Hepatocyte (in vitro differentiated cells): ENCODE results near the gene DYNC2H1. TPM values are rescaled to one million over a fixed set of nuclear protein-coding genes. Genes with fewer than 3 reads are reported as not detected.

Source experiments
- DNase-seq: peaks from one replicate; pipeline ENCODE4 v3.0.0-alpha.2; 2016; ENCODE audit warnings: low spot score
- H2AFZ ChIP-seq: fragments of 200-600 bp; sonication (generic); 2 replicates; pipeline ENCODE4 v1.6.0; 2016; ENCODE audit warnings: antibody characterized with exemption, mild to moderate bottlenecking
- H3K27ac ChIP-seq: fragments of 200-600 bp; sonication (generic); 2 replicates; pipeline ENCODE4 v1.5.1; 2016; ENCODE audit warnings: mild to moderate bottlenecking
- H3K27me3 ChIP-seq: fragments of 200-600 bp; sonication (generic); 2 replicates; pipeline ENCODE4 v1.6.1; 2016
- H3K36me3 ChIP-seq: fragments of 200-600 bp; sonication (generic); replicated peaks from 2 replicates; pipeline ENCODE4 v1.5.1; 2016; ENCODE audit warnings: low read depth; ENCODE audit not compliant: insufficient read depth
- H3K4me1 ChIP-seq: fragments of 200-600 bp; sonication (generic); 2 replicates; pipeline ENCODE4 v1.5.1; 2016; ENCODE audit warnings: mild to moderate bottlenecking, moderate library complexity; ENCODE audit not compliant: insufficient read depth
- H3K4me2 ChIP-seq: fragments of 200-600 bp; sonication (generic); 2 replicates; pipeline ENCODE4 v1.6.0; 2016
- H3K4me3 ChIP-seq: fragments of 200-600 bp; sonication (generic); 2 replicates; pipeline ENCODE4 v1.5.1; 2016; ENCODE audit warnings: mild to moderate bottlenecking
- H3K79me2 ChIP-seq: fragments of 200-600 bp; sonication (generic); 2 replicates; pipeline ENCODE4 v1.6.0; 2017; ENCODE audit warnings: mild to moderate bottlenecking
- H3K9me2 ChIP-seq: fragments of 200-600 bp; sonication (generic); replicated peaks from 2 replicates; pipeline ENCODE4 v1.6.0; 2017; ENCODE audit warnings: mild to moderate bottlenecking; ENCODE audit not compliant: insufficient read depth
- H3K9me3 ChIP-seq: fragments of 200-600 bp; sonication (generic); 2 replicates; pipeline ENCODE4 v1.5.1; 2016; ENCODE audit warnings: low read depth, mild to moderate bottlenecking
- H4K20me1 ChIP-seq: fragments of 200-600 bp; sonication (generic); 2 replicates; pipeline ENCODE4 v1.6.0; 2016; ENCODE audit warnings: mild to moderate bottlenecking; ENCODE audit not compliant: insufficient read depth, poor library complexity, severe bottlenecking
- CTCF ChIP-seq: fragments of 200-600 bp; sonication (generic); IDR thresholded peaks from 2 replicates; pipeline ENCODE4 v1.5.1; 2016; ENCODE audit warnings: antibody characterized with exemption, mild to moderate bottlenecking; ENCODE audit not compliant: poor library complexity
- EZH2 ChIP-seq: fragments of 200-600 bp; sonication (generic); IDR thresholded peaks from 2 replicates; pipeline ENCODE4 v1.6.1; 2016; ENCODE audit warnings: antibody characterized with exemption, mild to moderate bottlenecking, borderline replicate concordance
- EZH2phosphoT487 ChIP-seq: fragments of 200-600 bp; sonication (generic); IDR thresholded peaks from one replicate; pipeline ENCODE4 v1.6.1; 2018; ENCODE audit warnings: antibody characterized with exemption, mild to moderate bottlenecking, low read depth, moderate library complexity; ENCODE audit not compliant: unreplicated experiment, severe bottlenecking
- WGBS: methylation state at CpG from one replicate; pipeline ENCODE4 v1.1.6; 2016; ENCODE audit warnings: low lambda C conversion rate; ENCODE audit errors: missing lambda C conversion rate; 5-methylcytosine and 5-hydroxymethylcytosine counted together
- polyA plus RNA-seq: library from polyadenylated mRNA; unstranded; fragments of >200 nt; fragmentation: Nextera tagmentation; extraction: Ambion mirVana; gene quantifications from 2 replicates; pipeline ENCODE4 v1.2.1, GENCODE V29; 2016
- total RNA-seq: library from RNA; depleted of rRNA; stranded (reverse); fragments of >200 nt; gene quantifications from 2 replicates; pipeline ENCODE4 v1.2.3, GENCODE V29; 2014

DYNC2H1 gene
- total and polyA plus RNA-seq, 2 experiments from 2014 or later: 4.4 to 16.9 TPM

- Histone ChIP-seq H2AFZ (no peak overlapping the region), H3K9me3 (no peaks in the 10 kb centered on the region), H3K27me3 (no peaks in the 10 kb centered on the region), H3K36me3 (no peaks in the 10 kb centered on the region), H3K4me3 (no peak overlapping the region), H4K20me1 (no peaks in the 10 kb centered on the region), H3K4me1 (no peaks in the 10 kb centered on the region), H3K4me2 (no peak overlapping the region), H3K9me2 (no peaks in the 10 kb centered on the region), H3K27ac (no peak overlapping the region), H3K79me2 (no peaks in the 10 kb centered on the region)
- DNase-seq: peak; percentile 15
- WGBS: 94% methylated on average over 4 of the region's 4 CpGs
- TF ChIP-seq CTCF (no peak), EZH2 (no peak), EZH2phosphoT487 (no peak)
These were observed 57.9 kb downstream of the DYNC2H1 start for GRCh38 chr11:103167166-103167565.

GRCh38 chr11:103170865-103171264 lies 61.6 kb downstream of the DYNC2H1 start:
- Histone ChIP-seq H3K79me2 (no peaks in the 10 kb centered on the region), H4K20me1 (no peaks in the 10 kb centered on the region), H3K4me3 (no peak overlapping the region), H3K27ac (no peak overlapping the region), H3K4me2 (no peak overlapping the region), H3K4me1 (no peaks in the 10 kb centered on the region), H3K9me2 (no peaks in the 10 kb centered on the region), H3K36me3 (no peaks in the 10 kb centered on the region), H3K27me3 (no peaks in the 10 kb centered on the region), H2AFZ (no peak overlapping the region), H3K9me3 (no peaks in the 10 kb centered on the region)
- TF ChIP-seq CTCF (no peak), EZH2phosphoT487 (no peak), EZH2 (no peak)
- 90% methylated on average over 4 of the region's 4 CpGs for WGBS
- DNase-seq: no peak

- no peak overlapping the region for H3K4me3 ChIP-seq
- no peaks in the 10 kb centered on the region for H3K9me3 ChIP-seq
- H3K4me2 ChIP-seq: no peak overlapping the region
- H4K20me1 ChIP-seq: no peaks in the 10 kb centered on the region
- WGBS: 65% methylated on average over 2 of the region's 2 CpGs
- H3K36me3 ChIP-seq: no peaks in the 10 kb centered on the region
- DNase-seq: no peak
- no peaks in the 10 kb centered on the region for H3K27me3 ChIP-seq
- no peak overlapping the region for H2AFZ ChIP-seq
- H3K79me2 ChIP-seq: no peaks in the 10 kb centered on the region
- no peaks in the 10 kb centered on the region for H3K4me1 ChIP-seq
- no peak overlapping the region for H3K27ac ChIP-seq
- TF ChIP-seq CTCF: no peak
- TF ChIP-seq EZH2: no peak
- TF ChIP-seq EZH2phosphoT487: no peak
- H3K9me2 ChIP-seq: no peaks in the 10 kb centered on the region
These were observed 66.4 kb downstream of the DYNC2H1 start for GRCh38 chr11:103175461-103176129.
